T-cell (primary cell): ENCODE measurements around the gene CHTF18. TPM values are rescaled to one million over a fixed set of nuclear protein-coding genes. Genes with fewer than 3 reads are reported as not detected.
A peak's percentile ranks its signal among the peaks of the same experiment; 100 is the strongest.

Source experiments
- ATAC-seq, 4 experiments: fragments of 200-7000 bp in 3 of 4; fragments of 150-1000 bp in 1 of 4; cut with Tn5 transposase; replicated peaks in 1 of 4; 1 replicate in 3 of 4; 2 replicates in 1 of 4; pipeline ENCODE4 v1.10.0; 2021; ENCODE audit warnings: moderate library complexity in 3 of 4, mild to moderate bottlenecking in 2 of 4, moderate number of reproducible peaks in 1 of 4
- CTCF ChIA-PET, 2 donors: fragments of 300-600 bp; sonication (Branson Sonifier 250); formaldehyde crosslinking; loops; one replicate each; lab custom pipeline; 2022; ENCODE audit warnings: antibody characterized with exemption in 2 of 2; lab: Charles Lee
- POLR2A ChIA-PET, 2 donors: fragments of 300-600 bp; sonication (Branson Sonifier 250); formaldehyde crosslinking; loops; one replicate each; lab custom pipeline; 2022; ENCODE audit warnings: antibody characterized with exemption in 2 of 2; lab: Charles Lee
- DNase-seq, 35 experiments: peaks; one replicate each; pipeline versions ENCODE4 v3.0.0 to v3.0.0-alpha.2; 2013 to 2023
- H3K27ac ChIP-seq: one replicate; pipeline ENCODE4 v1.5.1; 2013; ENCODE audit warnings: low read length
- H3K27me3 ChIP-seq, 2 experiments: replicated peaks in 1 of 2; 1 replicate in 1 of 2; 2 replicates in 1 of 2; pipeline versions ENCODE4 v1.6.1 to v1.7.0; 2013; ENCODE audit warnings: low read length in 1 of 2, mixed read lengths in 1 of 2; ENCODE audit not compliant: control insufficient read depth in 2 of 2, insufficient read depth in 2 of 2; ENCODE audit errors: extremely low read depth in 1 of 2
- H3K36me3 ChIP-seq, 2 donors: 1 replicate in 1 of 2; 2 replicates in 1 of 2; pipeline versions ENCODE4 v1.6.1 to v1.7.0; 2013; ENCODE audit warnings: low read length in 1 of 2; ENCODE audit not compliant: control insufficient read depth in 2 of 2, insufficient read depth in 1 of 2; ENCODE audit errors: extremely low read depth in 1 of 2
- H3K4me1 ChIP-seq, 2 experiments: 1 replicate in 1 of 2; 2 replicates in 1 of 2; pipeline versions ENCODE4 v1.6.1 to v1.7.0; 2013; ENCODE audit warnings: low read length in 2 of 2, mixed read lengths in 1 of 2; ENCODE audit not compliant: insufficient read depth in 2 of 2, control insufficient read depth in 1 of 2; ENCODE audit errors: extremely low read depth in 1 of 2
- H3K4me3 ChIP-seq, 2 donors: 1 replicate in 1 of 2; 2 replicates in 1 of 2; pipeline versions ENCODE4 v1.5.1 to v1.7.0; 2013; ENCODE audit warnings: mild to moderate bottlenecking in 2 of 2, low read length in 1 of 2, moderate library complexity in 1 of 2; ENCODE audit not compliant: control insufficient read depth in 1 of 2; ENCODE audit errors: extremely low read depth in 1 of 2
- H3K9me3 ChIP-seq: 2 replicates; pipeline ENCODE4 v1.7.0; 2013
- H3K27ac Mint-ChIP-seq, 2 donors: one replicate each; pipeline ENCODE4 v1.8.0; 2020 to 2021; ENCODE audit warnings: mild to moderate bottlenecking in 2 of 2, mixed read lengths in 2 of 2
- H3K27me3 Mint-ChIP-seq, 2 donors: one replicate each; pipeline ENCODE4 v1.8.0; 2021 to 2022; ENCODE audit warnings: mixed read lengths in 2 of 2
- H3K36me3 Mint-ChIP-seq: one replicate; pipeline ENCODE4 v1.8.0; 2021; ENCODE audit warnings: mixed read lengths
- H3K4me1 Mint-ChIP-seq, 3 donors: one replicate each; pipeline ENCODE4 v1.8.0; 2020 to 2022; ENCODE audit warnings: mixed read lengths in 3 of 3, mild to moderate bottlenecking in 1 of 3
- H3K4me3 Mint-ChIP-seq, 3 donors: one replicate each; pipeline ENCODE4 v1.8.0; 2020 to 2022; ENCODE audit warnings: mild to moderate bottlenecking in 3 of 3, mixed read lengths in 3 of 3, moderate library complexity in 3 of 3
- H3K9me3 Mint-ChIP-seq, 3 donors: one replicate each; pipeline ENCODE4 v1.8.0; 2020 to 2022; ENCODE audit warnings: mixed read lengths in 3 of 3
- WGBS: methylation state at CpG from one replicate; pipeline ENCODE4 v1.1.5; 2013; ENCODE audit warnings: missing lambda C conversion rate; ENCODE audit not compliant: insufficient coverage; 5-methylcytosine and 5-hydroxymethylcytosine counted together
- total RNA-seq, 35 experiments: library from RNA in 6 of 35; stranded (reverse) in 6 of 35; fragments of 120-200 nt in 1 of 35; gene quantifications; one replicate each; pipeline versions ENCODE4 v1.2.1 to v1.2.4 and lab custom pipeline; 2013 to 2026

Gene CHTF18
- 10 to 100 TPM; 29.6 to 73.2 (median 49.5) TPM for total RNA-seq
- total RNA-seq (2013): 14.6 TPM
- 6.9 to 126 (median 32.9) reads per million in 29 experiments for total RNA-seq (lab: John Stamatoyannopoulos, UW)

GRCh38 chr16:788399-789126 lies at the start of gene CHTF18:
TSS of gene CHTF18 (plus strand) at chr16:788620. CDS start at chr16:788685, 65 bp downstream.
- Histone ChIP-seq H3K27me3 (no peaks in the 10 kb centered on the region), H3K27ac (peak within 1 kb of the TSS; percentile 12), H3K4me1 (peaks cover 5 to 37% of the 10 kb centered on the region in 2 experiments), H3K36me3 (peaks cover 9% of the 10 kb centered on the region in 2 donors), H3K4me3 (peak within 1 kb of the TSS; percentile 69 to 90), H3K9me3 (no peaks in the 10 kb centered on the region)
- H3K36me3 Mint-ChIP-seq: peaks cover 6% of the 10 kb centered on the region
- H3K27ac Mint-ChIP-seq: peak within 1 kb of the TSS; percentile 55 to 64
- peak; percentile 95 to 96 (median 96) for ATAC-seq
- WGBS: under 1% methylated on average over 93 of the region's 97 CpGs
- DNase-seq: peak; percentile 79 to 97 (median 92)
- H3K27me3 Mint-ChIP-seq: no peaks in the 10 kb centered on the region
- peak within 1 kb of the TSS; percentile 83 to 85 (median 84) for H3K4me3 Mint-ChIP-seq
- H3K4me1 Mint-ChIP-seq: peaks cover 0 to 18% (median 8%) of the 10 kb centered on the region in 3 donors
- H3K9me3 Mint-ChIP-seq: no peaks in the 10 kb centered on the region
- ChIA-PET POLR2A (interaction anchor here in 1 of 2 donors (1.0 kb wide), 1 partner anchor 48 kb away, joined by 6 read pairs; the partner anchor contains the start of gene CIAO3), CTCF (interaction anchor here in 1 of 2 donors (1.0 to 1.2 kb wide), 2 partner anchors 60 to 76 kb away, joined by 3 to 4 read pairs; no protein-coding TSS in a partner anchor)

- H3K27ac ChIP-seq: peak overlapping the region; percentile 63
- POLR2A ChIA-PET: no interaction called here
- H3K4me1 ChIP-seq: peaks cover 0 to 19% of the 10 kb centered on the region in 2 experiments
- H3K27me3 ChIP-seq: peaks cover 0 to 12% of the 10 kb centered on the region in 2 experiments
- no peaks in the 10 kb centered on the region for H3K9me3 ChIP-seq
- H3K4me3 Mint-ChIP-seq: peak overlapping the region; percentile 73 to 79 (median 74)
- H3K27ac Mint-ChIP-seq: no peak overlapping the region
- no peak for ATAC-seq
- H3K9me3 Mint-ChIP-seq: no peaks in the 10 kb centered on the region
- peaks cover 19 to 26% of the 10 kb centered on the region in 2 donors for H3K36me3 ChIP-seq
- CTCF ChIA-PET: no interaction called here
- DNase-seq: no peak
- 62% methylated on average over 38 of the region's 38 CpGs for WGBS
- peaks cover 0 to 15% (median 14%) of the 10 kb centered on the region in 3 donors for H3K4me1 Mint-ChIP-seq
- peaks cover 12% of the 10 kb centered on the region for H3K36me3 Mint-ChIP-seq
- H3K4me3 ChIP-seq: peak overlapping the region; percentile 65 to 93
- H3K27me3 Mint-ChIP-seq: no peaks in the 10 kb centered on the region
Observed at GRCh38 chr16:739560-740458, 48.6 kb upstream of the CHTF18 start.

GRCh38 chr16:740459-740763 lies 48.0 kb upstream of the CHTF18 start:
- H3K36me3 ChIP-seq: peaks cover 14 to 20% of the 10 kb centered on the region in 2 donors
- ChIA-PET CTCF (no interaction called here), POLR2A (interaction anchor here in 1 of 2 donors (0.7 kb wide), 1 partner anchor 48 kb away, joined by 6 read pairs; the partner anchor contains the start of genes CHTF18 and RPUSD1)
- DNase-seq (no peak), ATAC-seq (peak in 3 of 4 experiments; percentile 11 to 20 (median 14))
- H3K4me3 ChIP-seq: peak overlapping the region; percentile 65 to 93
- H3K36me3 Mint-ChIP-seq: peaks cover 8% of the 10 kb centered on the region
- H3K4me1 ChIP-seq: peaks cover 0 to 19% of the 10 kb centered on the region in 2 experiments
- H3K9me3 Mint-ChIP-seq: no peaks in the 10 kb centered on the region
- H3K27ac ChIP-seq: peak overlapping the region; percentile 63
- H3K4me3 Mint-ChIP-seq: peak overlapping the region; percentile 74 to 79 (median 75)
- WGBS: 0% methylated on average over 15 of the region's 22 CpGs
- peaks cover 0 to 12% of the 10 kb centered on the region in 2 experiments for H3K27me3 ChIP-seq
- peaks cover 0 to 15% (median 14%) of the 10 kb centered on the region in 3 donors for H3K4me1 Mint-ChIP-seq
- no peaks in the 10 kb centered on the region for H3K9me3 ChIP-seq
- H3K27me3 Mint-ChIP-seq: no peaks in the 10 kb centered on the region
- H3K27ac Mint-ChIP-seq: no peak overlapping the region

- peaks cover 9 to 17% of the 10 kb centered on the region in 2 donors for H3K36me3 ChIP-seq
- no peaks in the 10 kb centered on the region for H3K9me3 Mint-ChIP-seq
- H3K36me3 Mint-ChIP-seq: peaks cover 7% of the 10 kb centered on the region
- peak within 1 kb of the TSS; percentile 63 for H3K27ac ChIP-seq
- WGBS: under 1% methylated on average over 75 of the region's 79 CpGs
- H3K4me3 ChIP-seq: peak within 1 kb of the TSS; percentile 65 to 93
- CTCF ChIA-PET: interaction anchor here (0.6 kb wide), 2 partner anchors 12 to 240 kb away, joined by 4 to 6 read pairs; partner anchors contain the start of gene SOX8 (in 1 of the 2)
- ATAC-seq: peak; percentile 88 to 94 (median 90)
- peaks cover 0 to 19% of the 10 kb centered on the region in 2 experiments for H3K4me1 ChIP-seq
- peak within 1 kb of the TSS; percentile 74 to 79 (median 75) for H3K4me3 Mint-ChIP-seq
- no peaks in the 10 kb centered on the region for H3K9me3 ChIP-seq
- peaks cover 0 to 15% (median 14%) of the 10 kb centered on the region in 3 donors for H3K4me1 Mint-ChIP-seq
- peak within 1 kb of the TSS in 1 of 2 donors; percentile 34 for H3K27ac Mint-ChIP-seq
- DNase-seq: peak; percentile 73 to 95 (median 85)
- POLR2A ChIA-PET: interaction anchor here in 1 of 2 donors (0.7 kb wide), 1 partner anchor 47 kb away, joined by 6 read pairs; the partner anchor contains the start of genes CHTF18 and RPUSD1
- peaks cover 0 to 16% of the 10 kb centered on the region in 2 experiments for H3K27me3 ChIP-seq
- H3K27me3 Mint-ChIP-seq: no peaks in the 10 kb centered on the region
Observed at GRCh38 chr16:740764-741505, 47.5 kb upstream of the CHTF18 start, which contains the start of gene CIAO3. TSS of gene CIAO3 (minus strand) at chr16:740997. CDS start at chr16:740985, 12 bp downstream.

- H3K4me1 ChIP-seq: peaks cover 0 to 19% of the 10 kb centered on the region in 2 experiments
- Mint-ChIP-seq H3K36me3 (peaks cover 4% of the 10 kb centered on the region), H3K4me1 (peaks cover 0 to 15% (median 14%) of the 10 kb centered on the region in 3 donors), H3K27me3 (no peaks in the 10 kb centered on the region), H3K4me3 (peak overlapping the region; percentile 57 to 74 (median 70)), H3K27ac (no peak overlapping the region), H3K9me3 (no peaks in the 10 kb centered on the region)
- ChIA-PET CTCF (interaction anchor here in 1 of 2 donors (1.1 kb wide), 1 partner anchor 74 kb away, joined by 3 read pairs; the partner anchor contains the start of gene RHOT2), POLR2A (no interaction called here)
- H3K4me3 ChIP-seq: no peak overlapping the region
- WGBS: 95% methylated on average over 9 of the region's 15 CpGs
- ATAC-seq (no peak), DNase-seq (no peak)
- peaks cover 0 to 6% of the 10 kb centered on the region in 2 donors for H3K36me3 ChIP-seq
- no peaks in the 10 kb centered on the region for H3K9me3 ChIP-seq
- H3K27me3 ChIP-seq: peaks cover 0 to 16% of the 10 kb centered on the region in 2 experiments
- H3K27ac ChIP-seq: no peak overlapping the region
Observed at GRCh38 chr16:741986-742629, 46.3 kb upstream of the CHTF18 start.
